Liver (tissue), 9 donors: ENCODE measurements around the gene ERVK3-1. TPM values are rescaled to one million over a fixed set of nuclear protein-coding genes. Genes with fewer than 3 reads are reported as not detected.

Source experiments
- DNase-seq: peaks from one replicate; pipeline ENCODE4 v3.0.0-alpha.2; 2017; ENCODE audit warnings: low spot score
- H3K27ac ChIP-seq, 2 donors: one replicate each; pipeline ENCODE4 v1.7.0; 2013; ENCODE audit warnings: inconsistent platforms in 2 of 2, low read length in 2 of 2, control low read depth in 1 of 2, low read depth in 1 of 2, mild to moderate bottlenecking in 1 of 2
- H3K27me3 ChIP-seq, 4 donors: one replicate each; pipeline versions ENCODE4 v1.6.1 to v1.7.0; 2013; ENCODE audit warnings: low read length in 3 of 4, inconsistent platforms in 1 of 4, mild to moderate bottlenecking in 1 of 4, moderate library complexity in 1 of 4; ENCODE audit not compliant: control insufficient read depth in 4 of 4, insufficient read depth in 4 of 4
- H3K36me3 ChIP-seq, 4 donors: one replicate each; pipeline versions ENCODE4 v1.6.1 to v1.7.0; 2013; ENCODE audit warnings: low read length in 3 of 4, mild to moderate bottlenecking in 3 of 4, low read depth in 1 of 4, moderate library complexity in 1 of 4; ENCODE audit not compliant: control insufficient read depth in 4 of 4, insufficient read depth in 3 of 4
- H3K4me1 ChIP-seq, 4 donors: one replicate each; pipeline versions ENCODE4 v1.6.1 to v1.7.0; 2013; ENCODE audit warnings: low read length in 3 of 4, mild to moderate bottlenecking in 3 of 4, moderate library complexity in 1 of 4; ENCODE audit not compliant: control insufficient read depth in 4 of 4, insufficient read depth in 4 of 4
- H3K4me3 ChIP-seq, 3 donors: one replicate each; pipeline versions ENCODE4 v1.6.1 to v1.7.0; 2013; ENCODE audit warnings: low read length in 3 of 3, control low read depth in 1 of 3, low read depth in 1 of 3, mild to moderate bottlenecking in 1 of 3
- H3K9ac ChIP-seq, 2 donors: one replicate each; pipeline ENCODE4 v1.7.0; 2013; ENCODE audit warnings: low read length in 2 of 2, mild to moderate bottlenecking in 2 of 2, moderate library complexity in 2 of 2, control low read depth in 1 of 2, low read depth in 1 of 2
- H3K9me3 ChIP-seq, 4 donors: one replicate each; pipeline versions ENCODE4 v1.6.1 to v1.7.0; 2013; ENCODE audit warnings: low read length in 3 of 4; ENCODE audit not compliant: control insufficient read depth in 4 of 4
- ATF3 ChIP-seq: IDR thresholded peaks from 2 replicates; pipeline ENCODE4 v1.6.1; 2016; ENCODE audit warnings: antibody characterized with exemption
- EGR1 ChIP-seq, 2 donors: IDR thresholded peaks; 2 replicates each; pipeline ENCODE4 v1.6.1; 2016 to 2018; ENCODE audit warnings: antibody characterized with exemption in 2 of 2, low read depth in 2 of 2
- FOXA1 ChIP-seq: IDR thresholded peaks from 2 replicates; pipeline ENCODE4 v1.6.1; 2016; ENCODE audit warnings: antibody characterized with exemption
- FOXA2 ChIP-seq: IDR thresholded peaks from 2 replicates; pipeline ENCODE4 v1.6.1; 2016; ENCODE audit warnings: antibody characterized with exemption
- GABPA ChIP-seq, 2 donors: IDR thresholded peaks in 1 of 2; conservative IDR thresholded peaks in 1 of 2; 2 replicates each; pipeline ENCODE4 v1.6.1; 2016; ENCODE audit warnings: antibody characterized with exemption in 2 of 2, mild to moderate bottlenecking in 1 of 2, moderate library complexity in 1 of 2
- HNF4A ChIP-seq, 2 donors: conservative IDR thresholded peaks; 2 replicates each; pipeline ENCODE4 v1.6.1; 2016; ENCODE audit warnings: antibody characterized with exemption in 2 of 2, mild to moderate bottlenecking in 2 of 2
- HNF4G ChIP-seq: IDR thresholded peaks from 2 replicates; pipeline ENCODE4 v1.6.1; 2016; ENCODE audit warnings: antibody characterized with exemption
- JUND ChIP-seq, 2 donors: IDR thresholded peaks; 2 replicates each; pipeline ENCODE4 v1.6.1; 2016; ENCODE audit warnings: antibody characterized with exemption in 2 of 2
- MAX ChIP-seq: IDR thresholded peaks from 2 replicates; pipeline ENCODE4 v1.6.1; 2016; ENCODE audit warnings: antibody characterized with exemption
- NR2F2 ChIP-seq: IDR thresholded peaks from 2 replicates; pipeline ENCODE4 v1.6.1; 2016; ENCODE audit warnings: antibody characterized with exemption
- RAD21 ChIP-seq, 2 donors: IDR thresholded peaks; 2 replicates each; pipeline ENCODE4 v1.6.1; 2016; ENCODE audit warnings: antibody characterized with exemption in 2 of 2, mild to moderate bottlenecking in 2 of 2
- RXRA ChIP-seq, 2 donors: IDR thresholded peaks; 2 replicates each; pipeline ENCODE4 v1.6.1; 2017 to 2018; ENCODE audit warnings: antibody characterized with exemption in 2 of 2, mild to moderate bottlenecking in 1 of 2
- SP1 ChIP-seq: IDR thresholded peaks from 2 replicates; pipeline ENCODE4 v1.6.1; 2018; ENCODE audit warnings: antibody characterized with exemption, mild to moderate bottlenecking
- TAF1 ChIP-seq: conservative IDR thresholded peaks from 2 replicates; pipeline ENCODE4 v1.6.1; 2016; ENCODE audit warnings: antibody characterized with exemption, mild to moderate bottlenecking
- YY1 ChIP-seq: IDR thresholded peaks from 2 replicates; pipeline ENCODE4 v1.6.1; 2016; ENCODE audit warnings: antibody characterized with exemption, mild to moderate bottlenecking
- WGBS: extraction: QIAGEN DNeasy Blood & Tissue Kit; methylation state at CpG from one replicate; pipeline ENCODE4 v1.1.7; 2013; 5-methylcytosine and 5-hydroxymethylcytosine counted together
- polyA plus RNA-seq, 2 donors: library from polyadenylated mRNA; stranded (reverse) in 1 of 2; unstranded in 1 of 2; fragments of 200-250 nt in 1 of 2; fragments of >200 nt in 1 of 2; fragmentation: Nextera tagmentation in 1 of 2; extraction: Ambion mirVana in 1 of 2; gene quantifications; one replicate each; pipeline versions ENCODE4 v1.2.1 to v1.2.3, GENCODE V29; 2013 to 2015
- total RNA-seq, 2 donors: library from RNA; depleted of rRNA; stranded (reverse); fragments of >200 nt; gene quantifications; one replicate each; pipeline ENCODE4 v1.2.3, GENCODE V29; 2014
- TF ChIP-seq, protein P1 (sequence below): fragments of 150-350 bp; IDR thresholded peaks from 2 replicates; pipeline ENCODE4 v1.5.1; 2017; ENCODE audit warnings: improper control_type of control experiment, low read depth, low read length; ENCODE audit not compliant: missing input control
- TF ChIP-seq, protein P2 (sequence below): IDR thresholded peaks from 2 replicates; pipeline ENCODE4 v1.6.1; 2016; ENCODE audit warnings: antibody characterized with exemption
- TF ChIP-seq, protein P3 (sequence below): IDR thresholded peaks from 2 replicates; pipeline ENCODE4 v1.6.1; 2016; ENCODE audit warnings: antibody characterized with exemption, mild to moderate bottlenecking
- donor health status: healthy.
- donor health status: healthy.
- donor health status: healthy.
- donor health status: healthy.
- donor health status: healthy.

ERVK3-1 gene
- total and polyA plus RNA-seq, 4 donors: 17.6 to 31.7 (median 24.7) TPM

GRCh38 chr19:58336216-58336615 is 31.0 kb downstream of the ERVK3-1 start:
- H3K9ac ChIP-seq: peak overlapping the region in 1 of 2 donors; percentile 21
- TF ChIP-seq NR2F2: no peak
- peak; percentile 72 for TF ChIP-seq MAX
- TF ChIP-seq YY1: no peak
- no peak for TF ChIP-seq HNF4G
- TF ChIP-seq RXRA (IDR thresholded peaks at IDR 0.05): peak; percentile 84 to 88
- TF ChIP-seq SP1: peak; percentile 90
- TF ChIP-seq FOXA1: no peak
- no peak for TF ChIP-seq TAF1
- no peak for TF ChIP-seq JUND (IDR thresholded peaks at IDR 0.05)
- TF ChIP-seq RAD21 (IDR thresholded peaks at IDR 0.05): peak in 1 of 2 donors; percentile 52
- TF ChIP-seq, protein P1, sequence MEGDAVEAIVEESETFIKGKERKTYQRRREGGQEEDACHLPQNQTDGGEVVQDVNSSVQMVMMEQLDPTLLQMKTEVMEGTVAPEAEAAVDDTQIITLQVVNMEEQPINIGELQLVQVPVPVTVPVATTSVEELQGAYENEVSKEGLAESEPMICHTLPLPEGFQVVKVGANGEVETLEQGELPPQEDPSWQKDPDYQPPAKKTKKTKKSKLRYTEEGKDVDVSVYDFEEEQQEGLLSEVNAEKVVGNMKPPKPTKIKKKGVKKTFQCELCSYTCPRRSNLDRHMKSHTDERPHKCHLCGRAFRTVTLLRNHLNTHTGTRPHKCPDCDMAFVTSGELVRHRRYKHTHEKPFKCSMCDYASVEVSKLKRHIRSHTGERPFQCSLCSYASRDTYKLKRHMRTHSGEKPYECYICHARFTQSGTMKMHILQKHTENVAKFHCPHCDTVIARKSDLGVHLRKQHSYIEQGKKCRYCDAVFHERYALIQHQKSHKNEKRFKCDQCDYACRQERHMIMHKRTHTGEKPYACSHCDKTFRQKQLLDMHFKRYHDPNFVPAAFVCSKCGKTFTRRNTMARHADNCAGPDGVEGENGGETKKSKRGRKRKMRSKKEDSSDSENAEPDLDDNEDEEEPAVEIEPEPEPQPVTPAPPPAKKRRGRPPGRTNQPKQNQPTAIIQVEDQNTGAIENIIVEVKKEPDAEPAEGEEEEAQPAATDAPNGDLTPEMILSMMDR: no peak
- TF ChIP-seq FOXA2: no peak
- TF ChIP-seq, protein P2, sequence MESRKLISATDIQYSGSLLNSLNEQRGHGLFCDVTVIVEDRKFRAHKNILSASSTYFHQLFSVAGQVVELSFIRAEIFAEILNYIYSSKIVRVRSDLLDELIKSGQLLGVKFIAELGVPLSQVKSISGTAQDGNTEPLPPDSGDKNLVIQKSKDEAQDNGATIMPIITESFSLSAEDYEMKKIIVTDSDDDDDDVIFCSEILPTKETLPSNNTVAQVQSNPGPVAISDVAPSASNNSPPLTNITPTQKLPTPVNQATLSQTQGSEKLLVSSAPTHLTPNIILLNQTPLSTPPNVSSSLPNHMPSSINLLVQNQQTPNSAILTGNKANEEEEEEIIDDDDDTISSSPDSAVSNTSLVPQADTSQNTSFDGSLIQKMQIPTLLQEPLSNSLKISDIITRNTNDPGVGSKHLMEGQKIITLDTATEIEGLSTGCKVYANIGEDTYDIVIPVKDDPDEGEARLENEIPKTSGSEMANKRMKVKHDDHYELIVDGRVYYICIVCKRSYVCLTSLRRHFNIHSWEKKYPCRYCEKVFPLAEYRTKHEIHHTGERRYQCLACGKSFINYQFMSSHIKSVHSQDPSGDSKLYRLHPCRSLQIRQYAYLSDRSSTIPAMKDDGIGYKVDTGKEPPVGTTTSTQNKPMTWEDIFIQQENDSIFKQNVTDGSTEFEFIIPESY: no peak
- no peak for TF ChIP-seq EGR1 (IDR thresholded peaks at IDR 0.05; ENCODE audit: low read depth in 2 of 2)
- no peak for TF ChIP-seq GABPA (IDR thresholded peaks at IDR 0.05 in 1 of 2, conservative IDR thresholded peaks at IDR 0.05 in 1 of 2)
- no peak for TF ChIP-seq ATF3
- TF ChIP-seq, protein P3, sequence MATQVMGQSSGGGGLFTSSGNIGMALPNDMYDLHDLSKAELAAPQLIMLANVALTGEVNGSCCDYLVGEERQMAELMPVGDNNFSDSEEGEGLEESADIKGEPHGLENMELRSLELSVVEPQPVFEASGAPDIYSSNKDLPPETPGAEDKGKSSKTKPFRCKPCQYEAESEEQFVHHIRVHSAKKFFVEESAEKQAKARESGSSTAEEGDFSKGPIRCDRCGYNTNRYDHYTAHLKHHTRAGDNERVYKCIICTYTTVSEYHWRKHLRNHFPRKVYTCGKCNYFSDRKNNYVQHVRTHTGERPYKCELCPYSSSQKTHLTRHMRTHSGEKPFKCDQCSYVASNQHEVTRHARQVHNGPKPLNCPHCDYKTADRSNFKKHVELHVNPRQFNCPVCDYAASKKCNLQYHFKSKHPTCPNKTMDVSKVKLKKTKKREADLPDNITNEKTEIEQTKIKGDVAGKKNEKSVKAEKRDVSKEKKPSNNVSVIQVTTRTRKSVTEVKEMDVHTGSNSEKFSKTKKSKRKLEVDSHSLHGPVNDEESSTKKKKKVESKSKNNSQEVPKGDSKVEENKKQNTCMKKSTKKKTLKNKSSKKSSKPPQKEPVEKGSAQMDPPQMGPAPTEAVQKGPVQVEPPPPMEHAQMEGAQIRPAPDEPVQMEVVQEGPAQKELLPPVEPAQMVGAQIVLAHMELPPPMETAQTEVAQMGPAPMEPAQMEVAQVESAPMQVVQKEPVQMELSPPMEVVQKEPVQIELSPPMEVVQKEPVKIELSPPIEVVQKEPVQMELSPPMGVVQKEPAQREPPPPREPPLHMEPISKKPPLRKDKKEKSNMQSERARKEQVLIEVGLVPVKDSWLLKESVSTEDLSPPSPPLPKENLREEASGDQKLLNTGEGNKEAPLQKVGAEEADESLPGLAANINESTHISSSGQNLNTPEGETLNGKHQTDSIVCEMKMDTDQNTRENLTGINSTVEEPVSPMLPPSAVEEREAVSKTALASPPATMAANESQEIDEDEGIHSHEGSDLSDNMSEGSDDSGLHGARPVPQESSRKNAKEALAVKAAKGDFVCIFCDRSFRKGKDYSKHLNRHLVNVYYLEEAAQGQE: peak; percentile 48
- peak; percentile 80 to 86 for TF ChIP-seq HNF4A (conservative IDR thresholded peaks at IDR 0.05)
- H3K27me3 ChIP-seq: no peaks in the 10 kb centered on the region
- WGBS: 34% methylated on average over 1 of the region's 1 CpG
- peaks cover 12 to 27% (median 21%) of the 10 kb centered on the region in 4 donors for H3K4me1 ChIP-seq
- no peak overlapping the region for H3K4me3 ChIP-seq
- H3K27ac ChIP-seq: peak overlapping the region; percentile 91
- no peak for DNase-seq
- H3K9me3 ChIP-seq: peaks cover 0 to 3% (median 0%) of the 10 kb centered on the region in 4 donors
- peaks cover 0 to 15% (median 12%) of the 10 kb centered on the region in 4 donors for H3K36me3 ChIP-seq
